ENCODE data around the gene BICD1. TPM values are rescaled to one million over a fixed set of nuclear protein-coding genes. Genes with fewer than 3 reads are reported as not detected.

BICD1 gene
- total and polyA plus RNA-seq, 8 donors = 13.6 to 21.2 (median 19.6) TPM

- no peak overlapping the region for H3K27ac ChIP-seq
- no peaks in the 10 kb centered on the region for H3K9me3 ChIP-seq
- ATAC-seq (no peak), DNase-seq (no peak)
- no peaks in the 10 kb centered on the region for H3K27me3 ChIP-seq
- TF ChIP-seq CTCF (IDR thresholded peaks at IDR 0.05) = no peak
- H3K4me3 ChIP-seq = no peak overlapping the region
- intact Hi-C loops (cut with DNase I) = no loop called here
- no peaks in the 10 kb centered on the region for H3K4me1 ChIP-seq
- H3K36me3 ChIP-seq = no peaks in the 10 kb centered on the region
Observed at GRCh38 chr12:32265951-32266350, 159.3 kb downstream of the BICD1 start.

GRCh38 chr12:32266756-32267155, 160.1 kb downstream of the BICD1 start:
- ATAC-seq = no peak
- intact Hi-C loops (cut with DNase I) = no loop called here
- H3K9me3 ChIP-seq = no peaks in the 10 kb centered on the region
- H3K36me3 ChIP-seq = no peaks in the 10 kb centered on the region
- H3K27ac ChIP-seq = no peak overlapping the region
- DNase-seq = no peak
- no peak for TF ChIP-seq CTCF (IDR thresholded peaks at IDR 0.05)
- H3K27me3 ChIP-seq = no peaks in the 10 kb centered on the region
- H3K4me3 ChIP-seq = no peak overlapping the region
- no peaks in the 10 kb centered on the region for H3K4me1 ChIP-seq

GRCh38 chr12:32270818-32271710, 164.4 kb downstream of the BICD1 start:
- H3K27me3 ChIP-seq = no peaks in the 10 kb centered on the region
- DNase-seq (no peak), ATAC-seq (no peak)
- no peak for TF ChIP-seq CTCF (IDR thresholded peaks at IDR 0.05)
- no peak overlapping the region for H3K4me3 ChIP-seq
- intact Hi-C loops (cut with DNase I) = no loop called here
- H3K4me1 ChIP-seq = no peaks in the 10 kb centered on the region
- H3K27ac ChIP-seq = no peak overlapping the region
- H3K9me3 ChIP-seq = no peaks in the 10 kb centered on the region
- no peaks in the 10 kb centered on the region for H3K36me3 ChIP-seq

- H3K27me3 ChIP-seq = no peaks in the 10 kb centered on the region
- H3K4me3 ChIP-seq = no peak overlapping the region
- no peak for DNase-seq
- no peak overlapping the region for H3K27ac ChIP-seq
- intact Hi-C loops (cut with DNase I) = no loop called here
- no peaks in the 10 kb centered on the region for H3K9me3 ChIP-seq
- no peaks in the 10 kb centered on the region for H3K4me1 ChIP-seq
- no peak for TF ChIP-seq CTCF (IDR thresholded peaks at IDR 0.05)
- ATAC-seq = no peak
- no peaks in the 10 kb centered on the region for H3K36me3 ChIP-seq
Observed at GRCh38 chr12:32272465-32272864, 165.8 kb downstream of the BICD1 start.

- intact Hi-C loops (cut with DNase I) = no loop called here
- Histone ChIP-seq H3K27ac (no peak overlapping the region), H3K9me3 (no peaks in the 10 kb centered on the region), H3K36me3 (no peaks in the 10 kb centered on the region), H3K4me3 (no peak overlapping the region), H3K27me3 (no peaks in the 10 kb centered on the region), H3K4me1 (no peaks in the 10 kb centered on the region)
- DNase-seq = no peak
- TF ChIP-seq CTCF (IDR thresholded peaks at IDR 0.05) = no peak
- ATAC-seq = no peak
Observed at GRCh38 chr12:32273063-32273522, 166.4 kb downstream of the BICD1 start.
